ENCODE results near the gene STX8.

The STX8 gene

DNA sequence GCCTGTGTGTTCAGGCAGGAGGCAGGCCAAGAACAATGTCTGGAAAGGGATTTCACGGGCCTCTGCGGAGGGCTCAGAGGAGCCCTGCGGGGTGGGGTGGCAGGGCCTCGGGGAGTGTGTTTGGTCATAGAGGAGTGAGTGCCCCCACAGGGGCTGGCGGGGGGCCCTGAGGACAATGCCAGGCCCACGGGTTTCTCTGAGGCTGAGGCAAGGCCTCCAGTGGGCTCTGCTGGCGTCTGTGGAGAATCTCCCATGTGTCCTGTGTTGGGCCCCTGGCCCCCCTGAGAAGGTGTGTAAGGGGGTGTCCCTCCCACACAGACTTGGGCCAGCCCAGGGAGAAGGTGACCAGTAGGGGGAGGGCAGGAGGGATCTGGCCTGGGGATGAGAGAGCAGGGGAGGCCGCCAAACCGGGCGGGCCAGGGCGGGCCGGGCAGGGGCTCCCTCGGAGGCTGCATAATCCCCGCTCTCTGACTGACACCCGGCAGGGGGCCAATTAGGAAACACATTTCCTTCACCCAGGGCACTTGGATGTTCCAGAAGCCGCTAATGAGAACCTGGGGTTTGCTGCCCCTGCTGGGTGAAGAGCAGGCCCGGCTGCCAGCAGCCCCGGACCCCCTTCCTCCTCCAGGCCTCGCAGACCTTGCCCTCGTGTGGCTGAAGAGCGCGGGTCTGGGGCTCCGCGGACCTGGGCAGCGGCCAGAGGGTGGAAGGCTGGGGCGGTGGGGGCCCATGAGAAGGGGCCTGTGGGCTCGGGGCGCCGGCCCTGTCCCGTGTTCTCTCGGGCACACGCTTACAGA, 350.1 kb downstream of the STX8 start:
- no peak for DNase-seq (ENCODE audit: low spot score)

DNA sequence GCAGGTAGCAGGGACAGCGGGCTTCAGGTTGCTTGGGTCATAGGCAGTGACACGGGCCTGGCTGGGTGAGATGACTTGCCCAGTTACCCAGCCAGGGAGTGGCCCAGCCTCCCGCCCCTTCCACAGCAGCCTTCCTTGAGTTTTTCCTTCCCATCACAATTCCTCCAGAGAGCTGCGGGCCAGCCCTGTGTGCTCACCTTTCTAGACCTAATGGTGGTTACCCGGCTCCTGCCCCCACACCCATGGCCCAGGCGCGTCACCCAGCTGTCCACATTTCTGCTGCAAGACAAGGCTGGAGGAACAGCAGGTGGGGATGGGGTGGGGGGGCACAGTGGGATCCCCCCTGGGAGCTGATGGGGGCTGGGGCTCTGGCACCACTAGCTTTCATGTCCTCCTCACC, 351.1 kb downstream of the STX8 start:
- no peak for DNase-seq (ENCODE audit: low spot score)

DNA sequence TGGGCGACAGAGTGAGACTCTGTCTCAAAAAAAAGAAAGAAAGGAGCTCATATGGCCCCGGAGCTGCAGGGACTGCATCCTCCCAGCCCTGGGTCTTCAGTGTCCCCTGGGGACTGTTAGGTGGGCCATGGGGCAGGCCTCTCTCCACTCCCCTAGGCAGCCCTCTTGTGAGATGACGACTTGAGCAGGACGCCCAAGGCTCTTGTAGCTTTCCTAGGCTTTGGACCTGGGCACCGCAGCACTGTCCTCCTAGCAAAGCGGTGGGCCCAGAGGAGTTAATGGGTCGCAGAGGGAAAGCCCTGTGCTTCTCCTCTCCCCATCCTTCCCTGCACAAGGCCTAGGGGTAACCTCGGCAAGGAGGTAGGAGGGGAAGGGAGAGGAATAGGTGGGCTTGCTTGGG, 352.1 kb downstream of the STX8 start:
- DNase-seq (ENCODE audit: low spot score) = no peak

DNA sequence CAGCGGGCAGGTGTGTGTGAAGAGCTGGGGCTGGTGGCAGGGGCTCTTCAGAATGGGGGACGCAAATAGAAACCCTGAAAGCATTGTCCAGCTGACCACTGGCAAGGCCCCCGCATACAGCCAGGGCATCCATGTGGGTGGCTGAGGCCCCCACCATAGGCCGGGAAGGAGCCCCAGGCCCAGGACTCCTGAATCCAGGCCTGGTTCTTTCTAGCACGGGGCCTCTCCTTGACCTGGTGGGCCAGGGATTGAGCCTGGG, 353.8 kb downstream of the STX8 start:
- no peak for DNase-seq (ENCODE audit: low spot score)

DNA sequence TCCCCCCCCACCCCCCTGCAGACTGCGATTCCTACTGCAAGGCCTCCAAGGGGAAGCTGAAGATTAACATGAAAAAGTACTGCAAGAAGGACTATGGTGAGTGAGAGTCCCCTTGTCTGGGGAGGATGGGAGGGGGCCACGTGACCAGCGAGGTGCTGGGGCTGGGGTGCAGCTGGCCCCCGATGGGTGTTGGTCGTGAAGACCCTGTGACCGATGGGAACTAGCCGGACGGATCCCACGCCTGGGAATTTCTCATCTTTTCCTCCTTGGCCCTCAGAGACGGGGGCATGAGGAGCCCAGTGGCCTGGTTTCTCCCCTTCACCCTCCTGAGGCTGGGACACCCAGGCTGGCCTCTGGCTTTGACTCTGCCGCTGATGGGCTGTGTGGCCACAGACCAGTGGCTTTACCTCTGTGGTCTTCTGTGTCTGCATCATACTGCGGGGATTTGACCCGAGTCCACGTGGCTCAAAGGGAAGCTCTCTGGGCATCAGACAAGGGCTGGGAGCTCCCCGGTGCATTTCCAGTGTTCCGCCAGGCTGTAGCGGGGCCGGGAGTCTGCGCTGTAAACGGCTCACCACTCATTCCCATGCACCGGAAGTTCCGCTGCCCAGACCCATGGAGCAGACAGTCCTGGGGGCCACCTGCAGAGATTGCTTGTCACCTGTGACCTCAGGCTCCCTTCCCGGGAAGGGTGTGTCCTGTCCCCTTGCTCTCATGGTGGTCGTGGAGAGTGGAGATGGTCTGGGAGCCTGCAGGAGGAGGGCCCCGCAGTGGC, 354.3 kb downstream of the STX8 start:
- DNase-seq (ENCODE audit: low spot score) = no peak

DNA sequence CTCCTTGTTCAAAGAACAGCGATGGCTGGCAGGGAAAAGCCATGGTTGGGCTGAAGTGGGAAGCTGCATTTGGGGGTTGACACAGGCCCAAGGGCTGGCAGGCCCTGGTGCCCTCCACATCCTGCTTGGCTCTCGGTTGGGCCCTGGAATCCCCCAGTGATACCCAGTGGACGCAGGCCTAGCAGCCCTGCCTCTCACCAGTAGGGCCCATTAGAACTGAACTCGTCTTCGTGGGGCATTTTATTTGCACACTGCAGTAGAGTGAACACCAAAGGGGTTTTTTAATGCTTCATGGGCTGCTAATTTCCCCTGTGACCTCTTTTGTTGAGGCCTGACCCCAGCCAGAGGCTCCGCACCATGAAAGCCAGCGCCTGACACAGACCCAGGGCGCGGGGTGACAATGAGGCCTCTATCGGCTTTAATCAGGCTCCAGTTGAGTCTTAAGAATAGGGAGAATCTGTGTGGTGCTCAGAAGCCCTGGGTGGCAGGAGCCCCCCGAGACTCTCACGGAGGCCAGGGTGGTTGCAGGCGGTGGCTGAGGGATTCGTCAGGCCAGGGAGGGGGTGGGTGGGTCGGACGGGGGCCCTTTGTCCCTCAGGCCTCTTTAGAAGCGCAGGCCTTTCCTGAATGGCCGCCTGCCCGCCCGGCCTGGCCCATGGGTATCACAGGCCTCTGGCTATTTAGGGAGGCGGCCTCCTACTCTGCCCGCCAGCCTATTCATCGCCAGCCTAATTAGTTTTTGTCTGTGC, 355.0 kb downstream of the STX8 start:
- no peak for DNase-seq (ENCODE audit: low spot score)

DNA sequence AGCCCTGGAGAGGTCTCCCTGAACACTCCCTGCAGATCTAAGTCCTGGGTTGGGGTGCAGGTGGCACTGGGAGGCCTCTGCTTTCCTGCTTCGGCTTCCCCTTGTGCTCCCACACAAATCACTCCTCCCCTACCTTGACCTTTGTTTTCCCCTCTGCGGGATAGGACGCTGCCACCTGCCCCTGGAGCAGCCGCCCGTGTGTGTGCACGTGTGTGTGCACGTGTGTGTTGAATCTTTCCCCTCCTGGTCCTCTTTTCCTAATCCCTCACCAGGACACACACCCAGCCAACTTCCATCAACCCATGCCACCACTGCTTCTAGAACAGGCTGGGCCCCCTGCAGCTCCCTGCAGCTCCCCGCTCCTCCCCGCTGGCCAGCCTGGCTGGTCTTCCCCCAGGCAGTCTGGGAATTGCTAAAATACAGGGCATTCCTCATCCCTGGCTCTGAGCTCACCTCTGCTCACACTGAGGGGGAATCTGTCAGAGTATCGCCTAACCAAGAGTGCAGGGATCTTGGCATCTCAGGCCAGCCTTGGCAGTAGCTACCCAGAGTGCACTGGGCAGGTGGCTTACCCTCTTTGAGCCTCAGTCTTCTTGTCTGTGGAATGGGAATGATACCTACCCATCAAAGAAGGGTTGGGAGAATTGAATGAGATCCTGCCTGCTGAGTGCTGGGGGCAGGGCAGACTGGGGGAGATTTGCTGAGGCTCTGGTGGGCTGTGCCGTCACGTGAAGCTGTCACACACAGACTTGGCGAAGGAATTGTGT, 355.8 kb downstream of the STX8 start:
- no peak for DNase-seq (ENCODE audit: low spot score)

DNA sequence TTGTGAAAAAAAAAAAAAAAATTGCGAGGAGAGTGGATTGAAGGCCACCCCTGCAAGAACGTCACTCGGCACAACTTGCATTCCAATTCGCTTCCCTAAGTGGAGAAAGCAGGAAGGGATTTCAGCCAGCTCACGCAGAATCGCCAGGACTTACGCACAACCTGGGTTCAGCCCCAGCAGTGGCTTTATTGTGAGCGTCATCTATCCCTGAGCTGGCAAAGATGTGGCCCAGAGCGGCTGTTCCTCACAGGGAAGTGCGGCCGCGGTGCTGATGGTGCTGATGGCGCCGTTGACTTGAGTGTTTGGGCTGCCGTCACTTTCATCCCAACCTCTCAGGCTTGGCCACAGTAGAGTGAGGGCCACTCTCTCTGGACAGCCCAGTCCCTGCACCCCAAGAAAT, 356.7 kb downstream of the STX8 start:
- no peak for DNase-seq (ENCODE audit: low spot score)

DNA sequence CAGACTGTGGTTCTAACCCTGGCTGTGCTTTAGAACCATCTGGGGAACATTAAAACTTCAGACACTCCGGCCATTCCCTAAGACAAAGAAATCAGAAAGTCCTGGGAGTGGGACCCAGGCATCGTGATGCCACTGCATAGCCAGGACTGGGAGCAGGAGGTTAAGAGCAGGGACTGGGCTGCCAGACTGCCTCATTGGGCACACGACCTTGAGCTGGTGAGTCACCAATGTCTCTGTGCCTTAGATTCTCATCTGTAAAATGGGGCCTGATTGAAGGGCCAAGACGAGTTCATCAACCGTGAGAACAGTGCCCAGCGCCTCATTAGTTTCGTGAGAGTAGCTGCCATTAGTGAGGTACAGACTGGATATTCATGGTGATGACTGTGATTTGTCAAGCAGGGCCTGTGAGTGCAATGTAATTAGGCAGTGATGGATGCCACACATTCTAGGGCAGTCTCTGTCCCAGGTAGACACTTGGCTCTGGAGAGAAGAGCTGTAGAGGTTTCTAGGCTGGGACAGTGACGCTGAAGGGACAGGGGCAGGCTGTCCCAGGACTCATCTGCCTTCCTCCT, 357.5 kb downstream of the STX8 start:
- no peak for DNase-seq (ENCODE audit: low spot score)

DNA sequence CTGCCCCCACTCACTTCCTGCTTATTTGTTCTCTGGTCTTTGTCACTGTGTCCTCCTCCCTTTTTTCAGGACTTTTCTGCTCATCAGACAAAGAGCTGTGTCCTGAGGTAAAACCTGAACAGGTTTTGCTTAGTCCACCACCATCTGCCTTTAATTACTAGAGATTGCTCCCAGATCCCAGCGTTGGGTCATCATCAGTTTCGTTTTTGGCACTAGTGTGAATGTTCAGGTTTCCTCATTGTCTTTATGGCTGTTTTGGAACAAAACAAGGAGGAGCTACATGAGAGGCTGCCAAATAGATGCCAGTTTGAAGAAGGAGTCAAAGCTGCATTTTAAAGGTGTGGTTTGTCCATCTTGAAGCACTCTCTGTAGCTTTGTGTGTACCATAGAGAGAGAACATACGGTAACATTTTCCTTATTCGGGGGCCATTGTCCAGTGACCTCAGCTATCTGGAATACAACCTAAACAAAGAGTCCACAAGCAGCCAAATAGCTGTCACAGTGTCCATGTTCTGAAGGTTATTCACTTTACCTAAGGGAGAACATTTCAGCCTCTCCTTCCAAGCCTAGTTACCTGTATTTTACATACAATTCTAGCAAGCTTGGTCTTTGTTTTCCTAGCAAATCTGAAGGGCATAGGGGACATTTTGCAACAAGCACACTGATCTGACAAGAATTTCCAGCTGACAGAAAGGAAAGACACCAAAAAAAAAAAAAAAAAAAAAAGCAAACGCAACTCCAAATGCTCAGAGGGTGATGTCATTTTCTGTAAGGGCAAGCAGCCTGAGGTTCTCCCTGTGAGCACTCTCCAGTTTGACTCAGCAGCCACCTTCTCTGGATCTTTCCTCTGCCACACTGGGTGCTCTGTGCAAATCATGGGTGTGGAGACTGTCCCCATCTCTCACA, 358.2 kb downstream of the STX8 start:
- DNase-seq (ENCODE audit: low spot score) = no peak

DNA sequence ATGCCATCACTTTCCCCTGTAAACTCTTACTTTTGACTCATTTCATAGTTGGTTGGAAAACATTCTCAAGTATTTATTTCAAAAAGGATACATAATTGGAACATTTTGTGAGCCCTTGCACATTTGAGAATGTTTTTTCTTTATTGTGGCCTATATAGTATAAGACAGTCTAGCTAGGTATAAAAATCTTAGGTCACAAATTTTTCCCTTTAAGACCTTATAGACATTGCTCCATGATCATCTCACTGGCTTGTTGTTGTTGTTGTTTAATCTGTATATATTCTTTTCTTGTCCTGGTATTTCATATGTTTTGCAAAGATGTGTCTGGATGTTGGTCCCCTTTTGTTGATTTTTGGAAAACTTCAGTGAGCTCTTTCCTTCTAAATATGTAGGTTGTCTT, 360.2 kb downstream of the STX8 start:
- no peak for DNase-seq (ENCODE audit: low spot score)

DNA sequence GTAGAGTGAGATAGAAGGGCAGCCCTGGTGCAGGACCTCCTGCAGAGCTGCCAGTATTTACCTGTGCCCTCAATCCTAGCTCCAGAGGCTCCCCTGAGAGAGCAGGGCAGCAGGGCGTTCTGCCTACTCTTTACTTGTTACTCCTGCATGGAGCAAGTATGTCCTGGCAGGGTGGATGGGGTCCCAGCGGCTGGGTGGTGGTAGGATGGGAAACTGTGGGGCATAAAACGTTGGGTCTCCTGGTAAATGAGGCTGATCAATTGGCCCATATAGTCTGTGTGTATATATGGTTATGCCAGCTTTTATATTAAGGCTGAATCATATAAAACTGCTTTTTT, 362.3 kb downstream of the STX8 start:
- DNase-seq (ENCODE audit: low spot score) = no peak

DNA sequence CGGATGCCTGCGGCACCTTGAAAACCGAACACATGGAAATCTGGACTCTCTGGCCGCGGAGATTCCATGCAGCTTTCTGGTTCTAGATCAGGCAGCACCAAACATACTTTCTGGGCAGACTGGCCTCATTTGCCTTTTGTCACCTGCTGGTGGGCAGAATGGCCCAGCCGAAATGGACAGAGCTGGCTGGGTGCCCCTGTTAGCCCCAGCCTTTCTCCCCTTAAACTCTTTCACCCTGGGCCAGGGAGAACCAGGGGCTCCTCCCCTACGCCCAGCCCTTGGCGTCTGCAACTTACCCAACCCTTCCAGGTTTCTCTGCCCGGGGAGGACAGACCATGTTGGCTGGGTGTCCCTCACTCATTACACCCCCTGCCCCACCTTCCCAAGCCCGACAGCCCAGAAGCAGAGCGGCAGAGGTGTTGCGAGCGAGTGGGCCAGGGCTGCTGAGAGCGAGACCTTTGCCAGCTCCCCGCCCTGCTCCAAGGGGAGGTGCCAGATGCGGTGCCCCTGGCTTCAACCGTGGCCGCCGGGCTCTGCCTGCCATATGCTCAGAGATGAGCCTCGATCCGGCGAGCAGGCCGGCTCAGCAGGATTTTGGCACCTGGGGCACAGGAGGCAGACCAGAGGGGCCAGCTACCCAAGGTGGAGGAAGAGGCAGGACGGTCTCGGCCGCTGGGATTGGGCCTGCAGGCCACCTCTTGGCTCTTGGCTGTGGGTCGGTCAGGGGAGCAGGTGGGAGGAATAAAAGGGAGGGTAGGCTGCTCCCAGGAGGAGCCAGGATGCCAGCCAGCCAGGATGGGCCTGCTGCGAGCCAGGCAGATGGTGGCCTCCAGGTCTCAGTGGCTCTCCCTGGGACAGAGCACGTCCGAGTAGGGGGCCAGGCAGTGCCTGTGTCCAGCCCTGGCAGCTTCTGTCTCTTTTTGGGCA, 363.0 kb downstream of the STX8 start:
- DNase-seq (ENCODE audit: low spot score) = no peak

DNA sequence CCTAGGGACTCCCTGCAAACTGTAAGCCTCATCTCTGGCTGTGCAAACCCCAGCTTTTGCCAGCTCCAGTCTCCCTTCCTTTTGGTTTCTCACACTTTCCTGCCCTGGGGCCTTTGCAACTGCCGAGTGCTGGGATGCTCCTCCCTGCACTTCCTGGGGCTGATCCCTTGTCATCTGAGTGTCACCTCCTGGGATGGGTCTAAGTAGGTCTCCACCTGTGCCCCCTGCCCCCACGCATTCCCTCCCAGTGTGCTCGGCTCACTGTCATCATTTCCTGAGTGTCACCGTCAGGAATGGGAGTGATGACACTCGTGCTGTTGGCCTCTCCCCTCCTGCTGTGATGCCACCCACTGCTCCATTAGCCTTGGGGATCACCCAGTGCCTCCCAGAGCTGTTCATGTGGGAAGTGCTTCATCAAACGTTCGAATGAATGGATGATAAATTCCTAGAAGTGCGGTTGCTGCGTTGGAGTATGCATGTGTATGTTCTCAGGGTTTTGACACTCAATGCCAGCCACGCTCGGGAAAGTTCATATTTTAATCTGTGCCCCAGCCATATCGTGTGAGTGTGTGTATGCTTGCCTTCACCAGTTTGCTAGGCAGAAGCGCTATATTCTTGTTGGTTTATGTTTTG, 364.4 kb downstream of the STX8 start:
- no peak for DNase-seq (ENCODE audit: low spot score)

DNA sequence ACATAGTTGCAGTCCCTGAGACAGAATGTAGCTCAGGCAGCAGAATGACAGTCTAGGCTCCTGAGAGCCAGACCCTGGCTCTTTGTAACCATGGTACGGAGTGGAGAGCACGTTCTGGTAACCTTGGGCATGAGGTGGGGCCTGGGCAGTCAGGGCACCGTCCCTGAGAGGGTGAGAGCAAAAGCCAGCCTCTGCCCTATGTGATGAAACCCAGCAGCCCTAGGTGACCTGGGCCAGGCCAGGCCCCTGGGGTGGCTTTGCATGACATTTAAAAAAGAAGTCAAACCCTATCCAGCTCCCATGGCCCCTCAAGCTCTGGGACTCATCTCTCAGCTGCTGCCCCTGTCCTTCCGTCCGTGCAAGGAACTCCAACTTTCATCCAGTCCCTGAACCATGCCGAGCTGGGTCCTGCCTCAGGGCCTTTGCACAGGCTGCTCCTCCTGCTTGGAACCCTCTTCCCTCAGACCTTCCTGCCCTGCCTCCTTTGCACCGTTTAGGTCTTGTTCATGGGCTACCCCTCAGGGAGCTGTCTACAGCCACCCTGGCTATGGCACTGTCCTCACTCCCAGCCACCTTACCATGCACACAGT, 365.7 kb downstream of the STX8 start:
- DNase-seq (ENCODE audit: low spot score) = no peak

DNA sequence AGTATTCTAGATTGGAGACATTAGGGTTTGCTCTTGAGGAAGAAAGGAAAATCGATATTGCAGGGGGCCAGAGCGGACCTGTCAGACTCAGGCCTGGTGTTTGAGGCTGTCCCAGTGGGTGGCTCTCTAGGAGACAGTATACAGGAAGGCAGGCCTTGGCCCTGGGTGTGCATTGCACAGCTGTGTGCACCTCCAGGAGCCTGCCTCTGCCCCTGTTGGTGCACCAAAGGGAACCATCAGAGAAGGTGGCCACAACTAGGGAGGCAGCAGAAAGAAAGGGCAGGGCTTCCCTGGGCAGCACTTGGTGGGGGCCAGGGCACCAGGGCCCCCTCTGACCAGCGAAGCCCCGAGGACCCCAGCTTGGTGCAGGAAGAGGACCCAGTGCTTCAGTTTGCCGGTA, 366.3 kb downstream of the STX8 start:
- no peak for DNase-seq (ENCODE audit: low spot score)

DNA sequence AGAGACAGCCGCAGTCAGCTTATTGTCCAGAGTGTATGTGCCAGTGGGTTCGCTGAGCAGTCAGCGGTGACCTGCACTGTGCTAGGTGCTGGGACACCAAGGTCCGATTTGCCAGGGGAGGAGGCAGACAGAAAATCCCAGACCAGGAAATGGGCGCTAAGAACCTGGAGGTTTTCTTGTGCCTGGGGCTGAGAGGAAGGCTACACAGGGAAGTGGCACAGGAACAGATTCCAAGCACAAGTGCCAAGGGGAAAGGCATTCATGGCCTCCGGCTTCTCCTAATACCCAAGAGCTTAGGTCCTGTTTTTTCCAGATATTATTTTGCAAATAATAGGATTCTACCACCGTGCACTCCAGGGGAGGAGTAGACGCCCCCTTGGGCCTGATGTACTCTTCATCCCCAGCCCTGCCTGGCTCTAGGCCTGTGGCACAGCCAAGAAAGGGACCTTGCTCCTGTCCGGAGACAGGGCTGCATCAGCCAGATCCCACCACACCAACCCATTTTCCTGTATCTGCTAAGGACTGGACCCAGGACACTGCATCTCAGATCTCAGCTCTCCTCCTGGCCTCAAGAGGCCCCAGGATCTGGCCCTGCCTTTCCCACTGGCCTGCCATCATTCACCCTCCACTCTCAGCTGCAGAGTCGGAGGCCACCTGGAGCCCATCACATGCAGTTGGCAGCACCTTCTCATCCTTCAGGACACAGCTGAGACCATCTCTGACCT, 367.1 kb downstream of the STX8 start:
- DNase-seq (ENCODE audit: low spot score) = no peak

DNA sequence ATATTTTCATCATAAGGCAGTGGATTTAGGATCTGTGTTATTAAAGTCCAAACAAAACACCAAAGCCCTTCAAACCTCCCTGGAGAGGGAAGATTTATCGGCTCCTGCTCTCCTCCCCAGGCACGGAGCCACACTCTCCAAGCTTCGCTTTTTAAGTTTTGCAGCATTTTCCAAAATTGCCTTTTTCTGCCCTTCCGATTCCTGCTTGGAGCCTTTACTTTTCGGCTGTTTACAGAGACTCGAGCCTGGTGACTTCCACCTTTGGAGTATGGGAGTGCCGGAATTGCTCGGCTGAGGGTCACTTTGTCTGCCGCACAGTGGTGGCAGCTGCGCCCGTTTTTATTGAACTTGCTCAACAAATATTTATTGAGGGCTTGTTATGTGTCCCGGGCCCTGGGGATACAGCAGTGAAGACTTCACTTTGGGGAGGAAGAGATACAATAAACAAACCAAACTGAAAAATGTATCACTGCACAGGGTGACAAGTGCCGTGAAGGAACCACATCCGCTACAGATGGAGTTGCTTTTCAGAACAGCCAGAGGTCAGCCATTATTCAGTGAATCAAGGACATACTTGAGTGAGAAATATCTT, 368.8 kb downstream of the STX8 start:
- no peak for DNase-seq (ENCODE audit: low spot score)
